Measurements from ENCODE around the gene AIFM1.
"Not testable (repeated sequence)": the region's sequence is repeated elsewhere in the genome, so short reads cannot be mapped to it uniquely, and the experiment has no call there.

Gene AIFM1

GRCh38 chrX:130117166-130117565 lies 48.5 kb downstream of the AIFM1 start:
- no peak for DNase-seq

GRCh38 chrX:130115119-130115885 lies 50.3 kb downstream of the AIFM1 start:
- DNase-seq: not testable (repeated sequence)

GRCh38 chrX:130114141-130114588 lies 51.5 kb downstream of the AIFM1 start:
- no peak for DNase-seq

- no peak for DNase-seq
Measured at GRCh38 chrX:130111220-130112154, 54.2 kb downstream of the AIFM1 start.

GRCh38 chrX:130110379-130111219 lies 55.0 kb downstream of the AIFM1 start, which contains the start of gene ELF4:
TSS of gene ELF4 (minus strand) at chrX:130110497. CDS start at chrX:130081330, 29,167 bp downstream.
- peak; percentile 52 to 58 for DNase-seq

GRCh38 chrX:130109429-130110378 lies 55.9 kb downstream of the AIFM1 start:
- DNase-seq: no peak

- DNase-seq: no peak
Measured at GRCh38 chrX:130108647-130109428, 56.8 kb downstream of the AIFM1 start.

GRCh38 chrX:130106071-130106470 lies 59.6 kb downstream of the AIFM1 start:
- DNase-seq: no peak

- no peak for DNase-seq
Measured at GRCh38 chrX:130105244-130105643, 60.4 kb downstream of the AIFM1 start.

GRCh38 chrX:130103605-130104004 lies 62.0 kb downstream of the AIFM1 start:
- DNase-seq: no peak

GRCh38 chrX:130100180-130100579 lies 65.5 kb downstream of the AIFM1 start:
- DNase-seq: no peak

- DNase-seq: no peak
Measured at GRCh38 chrX:130098210-130098552, 67.5 kb downstream of the AIFM1 start.

- no peak for DNase-seq
Measured at GRCh38 chrX:130097507-130098209, 68.0 kb downstream of the AIFM1 start.

GRCh38 chrX:130095249-130096030 lies 70.2 kb downstream of the AIFM1 start:
- no peak for DNase-seq

- no peak for DNase-seq
Measured at GRCh38 chrX:130094696-130095095, 70.9 kb downstream of the AIFM1 start.

- no peak for DNase-seq
Measured at GRCh38 chrX:130093271-130093670, 72.4 kb downstream of the AIFM1 start.

- DNase-seq: peak; percentile 58 to 61
Measured at GRCh38 chrX:130091980-130092522, 73.6 kb downstream of the AIFM1 start.

- no peak for DNase-seq
Measured at GRCh38 chrX:130090364-130090763, 75.3 kb downstream of the AIFM1 start.
